Colonic mucosa (tissue), 4 donors: Measurements from ENCODE around the gene MKRN2OS. TPM values are rescaled to one million over a fixed set of nuclear protein-coding genes. Genes with fewer than 3 reads are reported as not detected.

Experiments used
- DNase-seq: peaks from one replicate; pipeline ENCODE4 v3.0.0-alpha.2; 2020
- H3K27ac ChIP-seq: fragments of 200-600 bp; one replicate; pipeline ENCODE4 v1.8.0; 2021
- H3K27me3 ChIP-seq: fragments of 200-600 bp; one replicate; pipeline ENCODE4 v1.8.0; 2021
- H3K36me3 ChIP-seq: fragments of 200-600 bp; one replicate; pipeline ENCODE4 v1.8.0; 2021
- H3K4me1 ChIP-seq: fragments of 200-600 bp; one replicate; pipeline ENCODE4 v1.8.0; 2021; ENCODE audit warnings: mild to moderate bottlenecking
- H3K4me3 ChIP-seq: fragments of 200-600 bp; one replicate; pipeline ENCODE4 v1.8.0; 2021
- H3K9ac ChIP-seq, 2 donors: one replicate each; pipeline ENCODE4 v1.7.0; 2013; ENCODE audit warnings: control low read depth in 2 of 2, low read depth in 2 of 2, low read length in 2 of 2
- H3K9me3 ChIP-seq: fragments of 200-600 bp; one replicate; pipeline ENCODE4 v1.8.0; 2021
- intact Hi-C: fragments of 100-400 bp; cut with DNase I; formaldehyde crosslinking; loops from one replicate; pipeline ENCODE4 v1.14.1; 2022
- total RNA-seq, 2 donors: library from RNA; stranded (reverse); fragmentation: NEBNext Ultra II Directional in 1 of 2; extraction: Animal tissue kit (Norgen Biotek cat#: 25700) in 1 of 2; gene quantifications; one replicate each; pipeline ENCODE4 v1.2.1, GENCODE V29; 2021
- TF ChIP-seq, protein P1 (sequence below): fragments of 200-600 bp; IDR thresholded peaks from one replicate; pipeline ENCODE4 v1.8.0; 2022; ENCODE audit warnings: antibody characterized with exemption, mild to moderate bottlenecking
- donor health status: healthy.
- donor health status: DM: no; HTN: no; CAD: no.
- donor health status: DM: no; HTN: no; CAD: no.

MKRN2OS gene
- total RNA-seq, 2 donors from 2014 or later, result 6.1 to 6.5 TPM

DNA sequence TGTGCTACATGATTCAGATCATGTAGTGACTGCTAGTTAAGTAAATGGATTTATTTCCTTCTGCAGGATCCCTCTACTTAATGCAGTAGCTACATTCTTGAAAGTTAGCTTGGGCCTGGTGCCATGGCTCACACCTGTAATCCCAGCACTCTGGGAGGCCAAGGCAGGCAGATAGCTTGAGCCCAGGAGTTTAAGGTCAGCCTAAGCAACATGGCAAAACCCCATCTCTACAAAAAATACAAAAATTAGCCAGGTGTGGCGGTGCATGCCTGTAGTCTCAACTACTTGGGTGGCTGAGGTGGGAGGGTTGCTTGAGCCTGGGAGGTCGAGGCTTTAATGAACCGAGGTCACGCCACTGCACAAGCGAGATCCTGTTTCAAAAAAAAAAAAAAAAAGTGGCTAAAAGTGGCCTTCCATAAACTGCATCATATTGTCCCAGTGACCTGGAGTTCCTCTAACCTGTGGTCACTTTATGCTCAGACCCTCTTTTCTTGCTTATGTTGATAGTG, 39.0 kb downstream of the MKRN2OS start:
- Histone ChIP-seq H3K4me1 (no peaks in the 10 kb centered on the region), H3K9ac (no peak overlapping the region), H3K36me3 (no peaks in the 10 kb centered on the region), H3K9me3 (no peaks in the 10 kb centered on the region), H3K4me3 (no peak overlapping the region), H3K27ac (no peak overlapping the region), H3K27me3 (no peaks in the 10 kb centered on the region)
- DNase-seq, result no peak
- TF ChIP-seq, protein P1, sequence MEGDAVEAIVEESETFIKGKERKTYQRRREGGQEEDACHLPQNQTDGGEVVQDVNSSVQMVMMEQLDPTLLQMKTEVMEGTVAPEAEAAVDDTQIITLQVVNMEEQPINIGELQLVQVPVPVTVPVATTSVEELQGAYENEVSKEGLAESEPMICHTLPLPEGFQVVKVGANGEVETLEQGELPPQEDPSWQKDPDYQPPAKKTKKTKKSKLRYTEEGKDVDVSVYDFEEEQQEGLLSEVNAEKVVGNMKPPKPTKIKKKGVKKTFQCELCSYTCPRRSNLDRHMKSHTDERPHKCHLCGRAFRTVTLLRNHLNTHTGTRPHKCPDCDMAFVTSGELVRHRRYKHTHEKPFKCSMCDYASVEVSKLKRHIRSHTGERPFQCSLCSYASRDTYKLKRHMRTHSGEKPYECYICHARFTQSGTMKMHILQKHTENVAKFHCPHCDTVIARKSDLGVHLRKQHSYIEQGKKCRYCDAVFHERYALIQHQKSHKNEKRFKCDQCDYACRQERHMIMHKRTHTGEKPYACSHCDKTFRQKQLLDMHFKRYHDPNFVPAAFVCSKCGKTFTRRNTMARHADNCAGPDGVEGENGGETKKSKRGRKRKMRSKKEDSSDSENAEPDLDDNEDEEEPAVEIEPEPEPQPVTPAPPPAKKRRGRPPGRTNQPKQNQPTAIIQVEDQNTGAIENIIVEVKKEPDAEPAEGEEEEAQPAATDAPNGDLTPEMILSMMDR, result no peak
- intact Hi-C loops, result no loop called here

DNA sequence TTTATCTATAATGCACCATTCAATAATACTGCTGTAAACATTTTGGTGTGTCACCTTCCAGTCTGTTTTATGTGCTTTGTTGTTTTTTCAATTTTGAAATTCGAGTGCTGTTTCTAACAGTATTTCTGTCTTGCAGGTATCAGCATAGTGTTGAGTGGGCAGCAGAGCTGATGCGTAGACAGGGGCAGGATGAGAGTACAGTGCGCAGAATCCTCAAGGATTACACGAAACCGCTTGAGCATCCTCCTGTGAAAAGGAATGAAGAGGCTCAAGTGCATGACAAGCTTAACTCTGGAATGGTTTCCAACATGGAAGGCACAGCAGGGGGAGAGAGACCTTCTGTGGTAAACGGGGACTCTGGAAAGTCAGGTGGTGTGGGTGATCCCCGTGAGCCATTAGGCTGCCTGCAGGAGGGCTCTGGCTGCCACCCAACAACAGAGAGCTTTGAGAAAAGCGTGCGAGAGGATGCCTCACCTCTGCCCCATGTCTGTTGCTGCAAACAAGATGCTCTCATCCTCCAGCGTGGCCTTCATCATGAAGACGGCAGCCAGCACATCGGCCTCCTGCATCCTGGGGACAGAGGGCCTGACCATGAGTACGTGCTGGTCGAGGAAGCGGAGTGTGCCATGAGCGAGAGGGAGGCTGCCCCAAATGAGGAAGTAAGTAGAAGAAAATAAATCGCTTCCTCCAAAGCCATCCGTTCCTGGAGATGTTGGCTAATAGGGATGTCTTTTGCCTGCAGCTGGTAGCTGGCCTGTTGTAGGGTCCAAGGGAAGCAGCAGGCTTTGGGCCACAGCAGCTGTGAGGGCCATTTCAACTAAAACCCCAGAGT, 42.0 kb downstream of the MKRN2OS start:
- TF ChIP-seq, protein P1, result no peak
- Histone ChIP-seq H3K4me3 (no peak overlapping the region), H3K36me3 (peaks cover 8% of the 10 kb centered on the region), H3K27ac (no peak overlapping the region), H3K9ac (no peak overlapping the region), H3K27me3 (no peaks in the 10 kb centered on the region), H3K9me3 (no peaks in the 10 kb centered on the region), H3K4me1 (no peaks in the 10 kb centered on the region)
- intact Hi-C loops, result no loop called here
- no peak for DNase-seq

DNA sequence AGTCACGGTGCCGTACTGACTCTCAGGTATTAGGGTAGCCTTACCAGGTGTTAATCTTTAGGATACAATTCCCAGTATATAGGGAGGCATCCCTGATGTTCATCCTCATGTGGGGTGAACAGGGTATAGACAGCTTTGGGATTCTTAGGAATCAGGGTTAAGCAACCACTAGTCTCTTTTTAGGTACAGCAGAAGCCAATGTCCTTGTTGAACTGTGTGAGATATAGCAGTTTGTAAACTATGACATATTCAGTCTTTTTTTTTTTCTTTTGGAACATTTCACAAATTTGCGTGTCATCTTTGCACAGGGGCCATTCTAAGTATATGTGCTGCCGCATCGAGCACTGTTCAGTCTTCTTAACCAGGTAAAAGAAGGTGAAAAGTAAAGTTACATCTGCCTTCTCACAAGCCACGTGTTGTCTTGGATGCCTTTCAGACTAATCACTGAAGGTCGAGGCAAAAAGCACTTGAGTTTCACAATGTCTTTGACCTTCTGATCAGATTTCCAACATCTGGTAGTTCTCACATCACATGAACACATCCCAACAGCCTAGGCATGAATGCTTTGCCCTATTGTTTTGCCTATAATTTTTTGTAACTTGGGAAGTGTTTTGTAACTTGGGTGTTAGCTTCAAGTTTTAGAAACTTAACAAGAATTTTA, 43.8 kb downstream of the MKRN2OS start:
- DNase-seq, result no peak

DNA sequence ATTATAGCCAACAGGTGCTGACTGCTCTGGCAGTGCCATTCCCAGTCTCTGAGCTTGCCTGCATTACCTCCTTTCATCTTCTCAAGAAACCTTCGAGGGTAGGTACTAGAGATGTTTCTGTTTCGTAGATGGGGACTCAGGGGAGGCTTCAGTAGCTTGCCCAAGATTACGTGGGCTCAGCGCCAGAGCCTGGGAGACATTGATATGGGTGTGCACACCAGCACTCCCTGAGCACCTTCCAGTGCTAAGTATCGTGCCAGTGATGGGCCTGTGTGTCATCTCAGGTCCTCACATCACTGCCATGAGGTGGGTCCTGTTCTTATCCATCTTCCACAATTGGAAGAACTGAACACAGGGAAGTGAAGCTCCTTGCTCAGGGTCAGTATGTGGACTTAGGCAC, 45.8 kb downstream of the MKRN2OS start:
- DNase-seq, result no peak
- TF ChIP-seq, protein P1, result no peak

More for the DNA sequence above, 43.8 kb downstream of the MKRN2OS start:
- H3K9ac ChIP-seq, result no peak overlapping the region
- peaks cover 8% of the 10 kb centered on the region for H3K36me3 ChIP-seq
- H3K9me3 ChIP-seq, result no peaks in the 10 kb centered on the region
- no peak overlapping the region for H3K4me3 ChIP-seq
- TF ChIP-seq, protein P1, result no peak
- no peak overlapping the region for H3K27ac ChIP-seq
- intact Hi-C loops, result no loop called here
- H3K27me3 ChIP-seq, result no peaks in the 10 kb centered on the region
- no peaks in the 10 kb centered on the region for H3K4me1 ChIP-seq

DNA sequence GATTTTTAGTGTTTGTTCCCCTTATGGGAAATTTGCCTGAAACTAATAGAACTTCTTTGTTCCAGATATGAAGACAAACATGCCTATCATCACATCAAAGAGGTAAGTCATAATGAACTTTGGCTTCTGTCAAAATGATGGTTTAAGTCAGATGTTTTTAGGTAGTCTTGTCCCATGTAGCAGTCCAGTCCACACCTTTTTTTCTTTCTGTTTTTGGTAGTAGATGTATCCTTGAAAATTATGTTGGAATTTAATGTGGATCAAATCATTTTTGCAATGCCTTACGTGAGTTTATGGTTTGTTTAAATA, 48.9 kb downstream of the MKRN2OS start:
- peaks cover 8% of the 10 kb centered on the region for H3K36me3 ChIP-seq

More for the DNA sequence above, 45.8 kb downstream of the MKRN2OS start:
- H3K4me3 ChIP-seq, result no peak overlapping the region
- no peaks in the 10 kb centered on the region for H3K9me3 ChIP-seq
- H3K27me3 ChIP-seq, result no peaks in the 10 kb centered on the region
- intact Hi-C loops, result no loop called here
- H3K9ac ChIP-seq, result no peak overlapping the region
- no peaks in the 10 kb centered on the region for H3K4me1 ChIP-seq
- no peak overlapping the region for H3K27ac ChIP-seq
- H3K36me3 ChIP-seq, result peaks cover 8% of the 10 kb centered on the region

More for the DNA sequence above, 48.9 kb downstream of the MKRN2OS start:
- no peaks in the 10 kb centered on the region for H3K27me3 ChIP-seq
- H3K9ac ChIP-seq, result no peak overlapping the region
- DNase-seq, result no peak
- H3K27ac ChIP-seq, result no peak overlapping the region
- H3K4me1 ChIP-seq, result no peaks in the 10 kb centered on the region
- TF ChIP-seq, protein P1, result no peak
- H3K9me3 ChIP-seq, result no peaks in the 10 kb centered on the region
- intact Hi-C loops, result no loop called here
- H3K4me3 ChIP-seq, result no peak overlapping the region
